Ectodermal cell (in vitro differentiated cells): ENCODE results near the gene COL26A1.

Experiments used
- H3K27ac ChIP-seq: 2 replicates; pipeline ENCODE4 v1.7.0; 2013; ENCODE audit warnings: mild to moderate bottlenecking, low read depth, low read length; ENCODE audit not compliant: insufficient read depth, poor library complexity, severe bottlenecking
- H3K27me3 ChIP-seq: 2 replicates; pipeline ENCODE4 v1.7.0; 2013; ENCODE audit warnings: mild to moderate bottlenecking, low read length; ENCODE audit not compliant: insufficient read depth, control insufficient read depth, poor library complexity, severe bottlenecking
- H3K36me3 ChIP-seq: one replicate; pipeline ENCODE4 v1.7.0; 2013; ENCODE audit warnings: low read length; ENCODE audit not compliant: control insufficient read depth, insufficient read depth
- H3K4me1 ChIP-seq: one replicate; pipeline ENCODE4 v1.7.0; 2013; ENCODE audit warnings: low read length; ENCODE audit not compliant: control insufficient read depth, insufficient read depth
- H3K4me3 ChIP-seq: 2 replicates; pipeline ENCODE4 v1.7.0; 2013; ENCODE audit warnings: low read depth, low read length, control low read depth; ENCODE audit not compliant: insufficient read depth
- H3K9me3 ChIP-seq: 2 replicates; pipeline ENCODE4 v1.7.0; 2013; ENCODE audit warnings: mild to moderate bottlenecking, low read length, moderate library complexity; ENCODE audit not compliant: control insufficient read depth
- WGBS, 2 experiments: methylation state at CpG; one replicate each; pipeline ENCODE4 v1.1.7; 2013; ENCODE audit warnings: missing lambda C conversion rate in 2 of 2; 5-methylcytosine and 5-hydroxymethylcytosine counted together

COL26A1 gene

GRCh38 chr7:101401390-101402080 lies 38.9 kb downstream of the COL26A1 start:
- WGBS, 2 experiments = 23 to 37% methylated on average over 7 of the region's 7 CpGs
- H3K27ac ChIP-seq = peak overlapping the region; percentile 88
- no peaks in the 10 kb centered on the region for H3K36me3 ChIP-seq
- H3K4me3 ChIP-seq = peak overlapping the region; percentile 4
- no peaks in the 10 kb centered on the region for H3K9me3 ChIP-seq
- H3K27me3 ChIP-seq = no peaks in the 10 kb centered on the region
- H3K4me1 ChIP-seq = peaks cover 22% of the 10 kb centered on the region

- peaks cover 22% of the 10 kb centered on the region for H3K4me1 ChIP-seq
- no peak overlapping the region for H3K4me3 ChIP-seq
- 2 to 4% methylated on average over 12 of the region's 12 CpGs for WGBS, 2 experiments
- H3K27ac ChIP-seq = peak overlapping the region; percentile 88
- no peaks in the 10 kb centered on the region for H3K36me3 ChIP-seq
- no peaks in the 10 kb centered on the region for H3K27me3 ChIP-seq
- H3K9me3 ChIP-seq = no peaks in the 10 kb centered on the region
Measured at GRCh38 chr7:101402081-101402779, 39.6 kb downstream of the COL26A1 start.

GRCh38 chr7:101402835-101403234 lies 40.2 kb downstream of the COL26A1 start:
- 83 to 85% methylated on average over 6 of the region's 6 CpGs for WGBS, 2 experiments
- peak overlapping the region; percentile 88 for H3K27ac ChIP-seq

GRCh38 chr7:101405474-101406067 lies 42.9 kb downstream of the COL26A1 start:
- WGBS, 2 experiments = 84 to 85% methylated on average over 16 of the region's 16 CpGs

More at GRCh38 chr7:101402835-101403234, 40.2 kb downstream of the COL26A1 start:
- H3K36me3 ChIP-seq = no peaks in the 10 kb centered on the region
- H3K4me1 ChIP-seq = peaks cover 22% of the 10 kb centered on the region
- no peaks in the 10 kb centered on the region for H3K27me3 ChIP-seq
- no peak overlapping the region for H3K4me3 ChIP-seq
- H3K9me3 ChIP-seq = no peaks in the 10 kb centered on the region

GRCh38 chr7:101410743-101411507 lies 48.2 kb downstream of the COL26A1 start:
- Histone ChIP-seq H3K4me1 (peaks cover 3% of the 10 kb centered on the region), H3K4me3 (no peak overlapping the region), H3K36me3 (no peaks in the 10 kb centered on the region), H3K27ac (no peak overlapping the region), H3K27me3 (no peaks in the 10 kb centered on the region), H3K9me3 (peaks cover 3% of the 10 kb centered on the region)
- 25 to 26% methylated on average over 16 of the region's 16 CpGs for WGBS, 2 experiments

More at GRCh38 chr7:101405474-101406067, 42.9 kb downstream of the COL26A1 start:
- Histone ChIP-seq H3K36me3 (no peaks in the 10 kb centered on the region), H3K27ac (no peak overlapping the region), H3K9me3 (peaks cover 3% of the 10 kb centered on the region), H3K4me1 (peaks cover 22% of the 10 kb centered on the region), H3K27me3 (no peaks in the 10 kb centered on the region), H3K4me3 (no peak overlapping the region)

GRCh38 chr7:101411508-101411874 lies 48.8 kb downstream of the COL26A1 start:
- H3K27ac ChIP-seq = no peak overlapping the region
- H3K9me3 ChIP-seq = peaks cover 3% of the 10 kb centered on the region
- WGBS, 2 experiments = 46 to 52% methylated on average over 4 of the region's 4 CpGs
- no peaks in the 10 kb centered on the region for H3K27me3 ChIP-seq
- peaks cover 3% of the 10 kb centered on the region for H3K4me1 ChIP-seq
- no peak overlapping the region for H3K4me3 ChIP-seq
- no peaks in the 10 kb centered on the region for H3K36me3 ChIP-seq

GRCh38 chr7:101412976-101413375 lies 50.3 kb downstream of the COL26A1 start:
- Histone ChIP-seq H3K36me3 (no peaks in the 10 kb centered on the region), H3K27ac (no peak overlapping the region), H3K27me3 (no peaks in the 10 kb centered on the region), H3K4me1 (peaks cover 3% of the 10 kb centered on the region), H3K9me3 (peaks cover 3% of the 10 kb centered on the region), H3K4me3 (no peak overlapping the region)
- 86 to 90% methylated on average over 12 of the region's 12 CpGs for WGBS, 2 experiments

GRCh38 chr7:101418694-101419093 lies 56.0 kb downstream of the COL26A1 start:
- 80 to 88% methylated on average over 5 of the region's 5 CpGs for WGBS, 2 experiments
- no peaks in the 10 kb centered on the region for H3K36me3 ChIP-seq
- H3K4me1 ChIP-seq = no peaks in the 10 kb centered on the region
- no peak overlapping the region for H3K27ac ChIP-seq
- no peak overlapping the region for H3K4me3 ChIP-seq
- no peaks in the 10 kb centered on the region for H3K27me3 ChIP-seq
- H3K9me3 ChIP-seq = no peaks in the 10 kb centered on the region

- H3K27ac ChIP-seq = no peak overlapping the region
- H3K4me1 ChIP-seq = no peaks in the 10 kb centered on the region
- H3K4me3 ChIP-seq = no peak overlapping the region
- H3K9me3 ChIP-seq = no peaks in the 10 kb centered on the region
- WGBS, 2 experiments = 94% methylated on average over 16 of the region's 16 CpGs
- no peaks in the 10 kb centered on the region for H3K27me3 ChIP-seq
- no peaks in the 10 kb centered on the region for H3K36me3 ChIP-seq
Measured at GRCh38 chr7:101419831-101420230, 57.2 kb downstream of the COL26A1 start.

GRCh38 chr7:101420436-101420835 lies 57.8 kb downstream of the COL26A1 start:
- Histone ChIP-seq H3K4me3 (no peak overlapping the region), H3K9me3 (no peaks in the 10 kb centered on the region), H3K4me1 (no peaks in the 10 kb centered on the region), H3K27me3 (no peaks in the 10 kb centered on the region), H3K36me3 (no peaks in the 10 kb centered on the region), H3K27ac (no peak overlapping the region)
- 63 to 68% methylated on average over 5 of the region's 5 CpGs for WGBS, 2 experiments
